GM21447 (cell line): ENCODE measurements around the gene TIAM1.

ENCODE experiments used
- ATAC-seq: cut with Tn5 transposase; IDR thresholded peaks from one replicate; pipeline ENCODE4 v1.9.1; 2021; ENCODE audit not compliant: unreplicated experiment

The TIAM1 gene

GRCh38 chr21:31211836-31212235, 132.2 kb downstream of the TIAM1 start:
- ATAC-seq = no peak

- ATAC-seq = no peak
These were observed 138.6 kb downstream of the TIAM1 start for GRCh38 chr21:31205412-31205811.

GRCh38 chr21:31204801-31205200, 139.3 kb downstream of the TIAM1 start:
- no peak for ATAC-seq

GRCh38 chr21:31203431-31204054, 140.5 kb downstream of the TIAM1 start:
- no peak for ATAC-seq

- no peak for ATAC-seq
These were observed 142.5 kb downstream of the TIAM1 start for GRCh38 chr21:31201548-31201947.

- no peak for ATAC-seq
These were observed 142.9 kb downstream of the TIAM1 start for GRCh38 chr21:31201144-31201543.

- ATAC-seq = no peak
These were observed 145.5 kb downstream of the TIAM1 start for GRCh38 chr21:31198575-31198974.

GRCh38 chr21:31196724-31197123, 147.3 kb downstream of the TIAM1 start:
- no peak for ATAC-seq

GRCh38 chr21:31195334-31196015, 148.6 kb downstream of the TIAM1 start:
- ATAC-seq = no peak

GRCh38 chr21:31194510-31195293, 149.4 kb downstream of the TIAM1 start:
- no peak for ATAC-seq

GRCh38 chr21:31193761-31194160, 150.3 kb downstream of the TIAM1 start:
- no peak for ATAC-seq

GRCh38 chr21:31191553-31191952, 152.5 kb downstream of the TIAM1 start:
- ATAC-seq = no peak

GRCh38 chr21:31190516-31190915, 153.5 kb downstream of the TIAM1 start:
- ATAC-seq = no peak

- no peak for ATAC-seq
These were observed 156.6 kb downstream of the TIAM1 start for GRCh38 chr21:31187499-31187898.

GRCh38 chr21:31186916-31187315, 157.1 kb downstream of the TIAM1 start:
- ATAC-seq = no peak

- no peak for ATAC-seq
These were observed 158.4 kb downstream of the TIAM1 start for GRCh38 chr21:31185663-31186062.

GRCh38 chr21:31184876-31185275, 159.2 kb downstream of the TIAM1 start:
- no peak for ATAC-seq

- ATAC-seq = no peak
These were observed 159.6 kb downstream of the TIAM1 start for GRCh38 chr21:31184459-31184858.

- no peak for ATAC-seq
These were observed 161.6 kb downstream of the TIAM1 start for GRCh38 chr21:31182231-31183140.

- no peak for ATAC-seq
These were observed 162.8 kb downstream of the TIAM1 start for GRCh38 chr21:31181082-31181750.
